Activated T-cell treated with anti-CD3 and anti-CD28 coated beads for 1 hour (primary cell): ENCODE measurements around the gene HOGA1.
"Not testable (repeated sequence)": the region's sequence is repeated elsewhere in the genome, so short reads cannot be mapped to it uniquely, and the experiment has no call there.

Experiments
- DNase-seq: peaks from one replicate; pipeline ENCODE4 v3.0.0-alpha.2; 2020; ENCODE audit warnings: low read depth

Gene HOGA1

GRCh38 chr10:97611473-97611872, 27.3 kb downstream of the HOGA1 start:
- no peak for DNase-seq

DNA sequence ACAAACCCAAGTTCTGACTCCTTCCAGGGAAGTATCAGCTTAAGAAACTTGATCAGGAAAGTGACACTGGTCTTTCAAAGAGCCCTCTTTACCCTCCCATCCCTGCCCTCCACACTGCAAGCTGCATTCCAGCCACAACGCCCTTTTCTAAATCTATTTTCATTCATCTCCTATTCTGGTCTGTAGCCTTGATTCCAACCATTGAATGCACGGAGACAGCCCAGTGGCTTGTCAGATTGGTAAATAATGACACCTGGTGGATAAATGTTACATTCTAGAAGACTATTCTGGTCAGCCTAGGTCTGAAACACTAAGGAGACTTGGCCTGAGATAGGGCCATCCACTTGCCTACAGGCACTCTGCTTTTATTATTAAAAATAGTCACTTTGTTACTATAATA, 28.2 kb downstream of the HOGA1 start:
- DNase-seq: no peak

DNA sequence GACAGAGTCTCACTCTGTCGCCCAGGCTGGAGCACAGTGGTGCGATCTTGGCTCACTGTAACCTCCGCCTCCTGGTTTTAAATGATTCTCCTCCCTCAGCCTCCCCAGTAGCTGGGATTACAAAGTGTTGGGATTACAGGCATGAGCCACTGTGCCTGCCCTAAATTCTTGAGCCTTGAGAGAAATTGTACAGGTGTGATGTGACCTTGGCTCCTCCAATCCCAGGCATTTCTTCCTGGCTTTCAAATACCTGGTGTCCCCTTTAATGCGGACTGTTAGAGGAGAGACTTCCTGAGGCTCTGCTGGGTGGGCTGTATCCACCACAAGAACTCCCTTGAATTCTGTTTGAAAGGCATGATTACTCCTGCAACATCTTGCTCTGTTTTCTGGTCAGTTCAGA, 34.1 kb downstream of the HOGA1 start:
- DNase-seq: no peak

GRCh38 chr10:97618733-97619132, 34.5 kb downstream of the HOGA1 start:
- DNase-seq: no peak

GRCh38 chr10:97623277-97623676, 39.1 kb downstream of the HOGA1 start:
- DNase-seq: no peak

DNA sequence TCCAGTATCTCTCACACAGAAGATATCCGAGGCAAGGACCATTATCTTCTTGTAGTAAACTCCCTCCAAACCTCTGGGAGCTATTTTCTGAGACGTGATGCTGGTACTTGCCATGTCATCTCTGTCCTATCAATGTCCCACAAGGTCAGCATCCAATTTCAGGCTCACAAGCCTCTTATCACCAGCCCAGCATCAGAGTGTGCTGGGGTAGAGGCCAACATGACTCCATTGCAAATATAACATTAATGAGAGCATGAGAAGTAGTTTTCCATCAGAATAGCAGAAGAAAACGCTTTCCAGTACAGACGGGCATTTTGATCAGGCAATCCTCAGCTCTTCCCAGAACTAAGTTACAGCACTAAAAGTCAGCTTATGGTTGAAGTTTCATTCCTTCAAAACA, 43.5 kb downstream of the HOGA1 start:
- DNase-seq: no peak

- no peak for DNase-seq
Observed at GRCh38 chr10:97628228-97628627, 44.0 kb downstream of the HOGA1 start.

GRCh38 chr10:97629289-97629688, 45.1 kb downstream of the HOGA1 start:
- DNase-seq: no peak

DNA sequence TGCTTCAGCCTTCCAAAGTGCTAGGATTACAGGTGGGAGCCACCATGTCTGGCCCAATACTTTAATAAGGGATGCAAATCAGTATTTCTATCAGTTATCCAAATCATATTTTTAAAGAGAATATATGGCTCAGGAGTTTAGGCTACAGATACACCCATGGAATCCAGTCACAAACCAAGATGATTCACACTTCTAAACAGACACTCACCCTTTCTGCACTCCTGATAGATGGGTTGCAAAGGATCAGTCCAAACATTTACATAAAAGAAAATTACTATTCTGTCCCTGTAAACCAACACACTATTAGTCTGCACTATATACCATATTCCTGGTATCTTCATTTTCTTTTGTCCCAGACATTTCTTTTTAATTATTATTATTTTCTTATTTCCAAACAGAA, 46.9 kb downstream of the HOGA1 start:
- no peak for DNase-seq

GRCh38 chr10:97632949-97633884, 49.0 kb downstream of the HOGA1 start, which contains the start of gene MORN4:
Gene MORN4 (minus strand): TSS chr10:97633500. CDS start chr10:97619653, 13,847 bp downstream.
- peak; percentile 85 for DNase-seq

DNA sequence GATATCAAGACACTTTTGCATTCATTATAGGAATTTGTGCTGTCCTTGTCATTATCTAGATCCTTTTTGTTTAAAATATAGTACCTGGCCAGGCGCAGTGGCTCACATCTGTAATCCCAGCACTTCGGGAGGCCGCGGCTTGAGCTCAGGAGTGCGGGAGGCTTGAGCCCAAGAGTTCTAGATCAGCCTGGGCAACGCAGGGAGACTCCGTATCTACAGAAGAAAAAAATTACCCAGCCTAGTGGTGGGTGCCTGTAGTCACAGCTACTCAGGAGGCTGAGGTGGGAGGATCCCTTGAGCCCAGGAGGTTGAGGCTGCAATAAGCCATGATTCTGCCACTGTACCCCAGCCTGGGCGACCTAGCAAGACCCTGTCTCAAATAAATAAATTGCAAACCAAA, 49.7 kb downstream of the HOGA1 start:
- DNase-seq: no peak

DNA sequence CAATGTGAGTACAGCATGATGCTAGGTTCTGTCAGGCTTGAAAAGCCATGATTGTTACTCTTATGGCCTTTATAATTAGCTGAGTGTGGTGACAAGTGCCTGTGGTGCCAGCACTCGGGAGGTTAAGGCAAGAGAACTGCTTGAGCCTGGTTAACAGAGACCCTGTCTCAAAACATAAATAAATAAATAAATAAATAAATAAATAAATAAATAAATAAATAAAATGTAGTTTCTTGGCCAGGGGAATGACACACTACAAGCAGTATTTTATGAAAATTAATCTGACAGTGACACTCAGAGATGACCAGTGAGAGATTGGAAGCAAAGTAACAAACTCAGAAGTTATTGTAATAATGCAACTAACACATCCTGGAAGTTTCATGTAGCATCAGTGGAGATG, 51.4 kb downstream of the HOGA1 start:
- no peak for DNase-seq

DNA sequence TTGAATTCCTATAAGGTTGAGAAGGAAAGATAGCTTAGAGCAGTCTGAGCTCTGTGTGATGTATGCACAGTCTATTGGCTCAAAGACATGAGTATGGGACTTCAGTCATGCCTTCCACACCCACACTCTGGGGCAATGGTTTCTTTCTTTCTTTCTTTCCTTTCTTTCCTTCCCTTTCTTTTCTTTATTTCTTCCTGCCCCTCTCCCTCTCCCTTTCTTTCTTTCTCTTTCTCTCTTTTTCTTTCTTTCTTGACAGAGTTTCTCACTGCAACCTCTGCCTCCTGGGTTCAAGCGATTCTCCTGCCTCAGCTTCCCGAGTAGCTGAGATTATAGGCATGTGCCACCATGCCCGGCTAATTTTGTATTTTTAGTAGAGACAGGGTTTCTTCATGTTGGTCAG, 54.9 kb downstream of the HOGA1 start:
- not testable (repeated sequence) for DNase-seq

DNA sequence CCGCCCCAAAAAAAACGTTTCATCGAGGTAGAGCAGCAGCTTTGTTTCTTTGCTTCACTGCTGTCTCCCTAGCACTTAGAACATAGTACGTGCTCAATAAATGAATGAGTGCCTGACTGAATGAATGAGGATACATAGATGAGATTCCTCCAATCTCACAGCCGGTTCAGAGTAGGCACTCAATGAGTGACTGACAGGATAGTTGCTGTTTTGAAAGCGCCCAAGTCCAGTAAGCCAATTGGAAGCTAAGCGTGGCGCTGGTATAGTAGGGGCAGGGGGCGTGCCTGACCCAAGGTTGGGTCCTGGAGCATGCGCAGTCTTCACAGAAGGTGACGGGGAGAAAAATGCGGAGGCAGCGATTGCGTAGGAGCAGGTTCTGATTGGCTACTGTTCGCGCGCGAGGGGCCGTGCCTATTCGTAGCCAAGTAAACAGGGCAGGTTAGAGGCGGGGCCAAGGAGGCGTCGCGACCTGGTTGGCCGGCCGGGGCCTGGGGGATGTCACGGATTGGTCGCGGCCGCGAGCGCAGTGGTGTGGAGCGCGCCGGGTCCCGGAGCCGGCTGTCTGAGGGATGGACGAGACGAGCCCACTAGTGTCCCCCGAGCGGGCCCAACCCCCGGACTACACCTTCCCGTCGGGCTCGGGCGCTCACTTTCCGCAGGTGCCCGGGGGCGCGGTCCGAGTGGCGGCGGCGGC, 56.1 kb downstream of the HOGA1 start, which contains the start of gene PI4K2A:
Gene PI4K2A (plus strand): TSS at position 498 of the 694 bp plus-strand sequence. CDS start 72 bp downstream, at position 570.
- peak; percentile 97 for DNase-seq

DNA sequence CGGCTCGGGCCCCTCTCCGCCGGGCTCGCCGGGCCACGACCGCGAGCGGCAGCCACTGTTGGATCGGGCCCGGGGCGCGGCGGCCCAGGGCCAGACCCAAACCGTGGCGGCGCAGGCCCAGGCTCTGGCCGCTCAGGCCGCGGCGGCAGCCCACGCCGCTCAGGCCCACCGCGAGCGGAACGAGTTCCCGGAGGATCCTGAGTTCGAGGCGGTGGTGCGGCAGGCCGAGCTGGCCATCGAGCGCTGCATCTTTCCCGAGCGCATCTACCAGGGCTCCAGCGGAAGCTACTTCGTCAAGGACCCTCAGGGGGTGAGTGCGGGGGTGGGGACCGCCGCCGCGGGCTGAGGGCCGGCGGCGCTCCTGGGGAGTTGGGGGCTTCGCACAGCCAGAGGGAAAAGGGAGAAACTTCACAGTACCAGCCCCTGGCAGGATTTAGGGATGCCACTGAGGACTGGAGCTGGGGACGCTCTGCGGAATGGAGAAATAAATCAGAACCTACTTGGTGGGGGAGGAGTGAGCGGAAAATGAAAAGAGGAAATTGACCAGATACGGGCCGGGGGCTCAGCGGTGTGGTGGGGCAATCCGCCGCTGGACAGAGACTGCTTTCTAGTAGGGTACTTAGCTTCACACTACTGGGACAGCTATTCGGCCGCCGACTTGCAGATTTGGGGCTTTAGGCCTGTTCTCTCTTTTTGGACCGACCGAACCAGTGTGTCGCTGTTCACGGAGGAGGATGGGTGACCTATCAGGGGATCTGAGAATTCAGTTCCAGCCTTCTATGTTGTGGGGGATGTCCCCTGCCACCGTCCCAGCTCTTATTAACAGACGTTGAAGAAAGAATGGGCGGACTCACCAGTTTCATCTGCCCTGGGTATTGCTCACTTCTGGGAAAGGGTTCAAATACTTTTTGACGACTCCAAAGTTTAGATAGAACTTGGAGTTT, 57.0 kb downstream of the HOGA1 start:
- no peak for DNase-seq

GRCh38 chr10:97642471-97643159, 58.4 kb downstream of the HOGA1 start:
- not testable (repeated sequence) for DNase-seq

GRCh38 chr10:97643441-97643985, 59.3 kb downstream of the HOGA1 start:
- DNase-seq: no peak

DNA sequence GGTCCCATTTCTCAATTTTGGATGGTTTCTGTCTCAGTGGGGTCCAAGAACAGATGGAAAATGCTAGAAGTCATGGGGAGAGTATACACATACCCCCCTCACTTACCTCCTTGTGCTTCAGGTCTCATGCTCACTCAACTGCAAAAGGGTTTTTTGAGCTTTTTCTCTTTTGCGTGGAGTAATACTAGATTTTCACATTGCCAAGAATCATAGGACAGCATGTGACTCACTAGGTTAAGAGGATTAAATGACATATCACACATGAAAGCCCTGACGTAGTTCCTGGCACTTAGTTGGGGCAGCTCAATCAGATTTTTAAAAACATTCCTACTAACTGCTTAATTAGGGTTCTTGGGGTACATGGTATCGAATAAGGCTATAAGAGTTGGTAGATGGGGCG, 60.7 kb downstream of the HOGA1 start:
- DNase-seq: no peak

GRCh38 chr10:97647556-97647955, 63.4 kb downstream of the HOGA1 start:
- no peak for DNase-seq

DNA sequence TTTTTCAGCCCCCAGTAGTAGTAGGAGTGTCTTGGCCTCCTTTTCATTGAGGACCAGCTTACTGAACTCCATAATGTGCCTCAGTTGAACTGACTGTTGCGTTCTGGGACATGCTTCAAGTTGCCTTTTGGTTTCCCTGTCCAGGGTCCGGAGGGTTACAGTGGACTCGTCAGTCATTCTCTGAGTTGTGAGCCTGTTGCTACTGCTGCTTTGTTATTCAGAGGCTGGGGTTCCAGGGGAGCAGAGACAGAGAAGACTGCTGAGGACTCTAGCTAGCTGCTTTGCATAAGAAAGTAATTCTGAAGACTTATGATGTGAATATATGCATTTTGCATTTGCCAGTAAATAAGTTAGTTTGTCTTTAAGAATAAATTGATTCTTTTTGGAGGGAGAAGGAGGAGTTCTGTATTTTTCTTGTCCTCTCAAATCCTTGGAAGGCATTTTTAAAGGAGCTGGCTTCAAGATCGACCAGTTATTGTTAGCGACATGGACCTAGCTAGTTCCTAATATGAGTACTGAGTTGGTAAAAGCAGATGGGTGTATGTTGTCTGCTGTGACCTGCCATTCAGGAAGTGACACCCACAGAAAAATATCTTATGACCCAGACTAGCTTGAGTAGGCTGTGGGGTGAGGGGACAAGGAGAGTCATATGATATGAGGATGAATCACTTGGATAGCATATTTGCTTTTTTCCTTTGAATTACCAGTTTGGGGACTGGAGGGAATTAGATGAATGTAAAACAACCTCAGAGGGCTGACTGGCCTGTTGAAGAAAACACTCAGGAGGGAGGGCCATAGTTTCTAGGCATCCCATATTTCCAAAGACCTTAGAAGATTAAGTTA, 64.6 kb downstream of the HOGA1 start:
- DNase-seq: no peak
